Measurements from ENCODE around the gene ANKS3. TPM values are rescaled to one million over a fixed set of nuclear protein-coding genes. Genes with fewer than 3 reads are reported as not detected.
A peak's percentile ranks its signal among the peaks of the same experiment; 100 is the strongest.

Gene ANKS3
- total and polyA plus RNA-seq, 3 donors from 2014 or later: 18.6 to 40.6 (median 40.4) TPM

DNA sequence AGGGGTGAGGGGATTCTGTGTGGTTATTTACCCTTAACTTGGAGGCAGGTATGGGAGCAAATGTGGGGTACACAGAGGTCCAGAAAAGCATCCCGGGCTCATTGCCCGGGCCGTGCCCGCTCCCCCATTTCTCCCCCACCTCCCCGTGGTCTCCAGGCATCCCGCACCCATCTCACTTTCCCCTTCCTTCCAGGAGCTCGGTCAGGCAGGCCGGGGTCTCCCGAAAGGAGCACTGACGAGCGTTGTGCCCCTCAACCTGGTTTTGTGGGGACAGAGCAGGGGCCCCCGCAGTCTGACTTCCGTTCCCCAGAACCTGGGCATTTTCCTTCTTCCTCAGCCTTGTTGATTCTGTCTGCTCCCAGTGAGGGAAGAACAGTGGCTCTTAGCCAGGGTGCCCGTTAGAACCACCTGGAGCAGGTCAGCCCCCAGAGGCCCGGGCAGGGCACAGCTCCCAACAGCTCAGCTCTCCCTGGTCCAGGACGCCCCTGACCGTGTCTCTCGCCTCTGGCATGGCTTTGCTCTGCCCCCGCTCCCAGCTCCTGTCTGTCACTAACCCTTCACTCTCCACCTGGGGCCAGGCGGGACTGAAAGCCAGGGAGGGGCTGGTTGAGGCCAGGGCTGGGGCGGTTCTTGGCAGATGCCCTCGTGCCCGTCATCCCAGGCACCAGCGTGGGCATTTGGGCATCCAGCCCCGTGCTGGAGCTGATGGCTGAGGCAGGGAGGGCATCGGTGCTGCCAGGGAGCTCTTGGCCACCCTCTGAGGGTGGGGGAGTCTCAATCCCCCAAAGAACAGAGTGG, 53.2 kb downstream of the ANKS3 start:
- DNase-seq: no peak
- no peaks in the 10 kb centered on the region for H3K27me3 ChIP-seq
- H3K9me3 ChIP-seq: no peaks in the 10 kb centered on the region
- H3K4me3 ChIP-seq: no peak overlapping the region
- WGBS, 2 donors: 79 to 88% methylated on average over 15 to 26 of the region's 26 CpGs
- H3K36me3 ChIP-seq (ENCODE audit: low read depth, missing control alignments): no peaks in the 10 kb centered on the region
- TF ChIP-seq, protein P1, sequence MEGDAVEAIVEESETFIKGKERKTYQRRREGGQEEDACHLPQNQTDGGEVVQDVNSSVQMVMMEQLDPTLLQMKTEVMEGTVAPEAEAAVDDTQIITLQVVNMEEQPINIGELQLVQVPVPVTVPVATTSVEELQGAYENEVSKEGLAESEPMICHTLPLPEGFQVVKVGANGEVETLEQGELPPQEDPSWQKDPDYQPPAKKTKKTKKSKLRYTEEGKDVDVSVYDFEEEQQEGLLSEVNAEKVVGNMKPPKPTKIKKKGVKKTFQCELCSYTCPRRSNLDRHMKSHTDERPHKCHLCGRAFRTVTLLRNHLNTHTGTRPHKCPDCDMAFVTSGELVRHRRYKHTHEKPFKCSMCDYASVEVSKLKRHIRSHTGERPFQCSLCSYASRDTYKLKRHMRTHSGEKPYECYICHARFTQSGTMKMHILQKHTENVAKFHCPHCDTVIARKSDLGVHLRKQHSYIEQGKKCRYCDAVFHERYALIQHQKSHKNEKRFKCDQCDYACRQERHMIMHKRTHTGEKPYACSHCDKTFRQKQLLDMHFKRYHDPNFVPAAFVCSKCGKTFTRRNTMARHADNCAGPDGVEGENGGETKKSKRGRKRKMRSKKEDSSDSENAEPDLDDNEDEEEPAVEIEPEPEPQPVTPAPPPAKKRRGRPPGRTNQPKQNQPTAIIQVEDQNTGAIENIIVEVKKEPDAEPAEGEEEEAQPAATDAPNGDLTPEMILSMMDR (IDR thresholded peaks at IDR 0.05): no peak
- TF ChIP-seq POLR2A (IDR thresholded peaks at IDR 0.05): no peak
- H3K4me1 ChIP-seq: peaks cover 33% of the 10 kb centered on the region
- intact Hi-C loops (cut with DNase I; ENCODE audit: low total_unique reads): no loop called here
- peak overlapping the region; percentile 23 to 84 for H3K27ac ChIP-seq

DNA sequence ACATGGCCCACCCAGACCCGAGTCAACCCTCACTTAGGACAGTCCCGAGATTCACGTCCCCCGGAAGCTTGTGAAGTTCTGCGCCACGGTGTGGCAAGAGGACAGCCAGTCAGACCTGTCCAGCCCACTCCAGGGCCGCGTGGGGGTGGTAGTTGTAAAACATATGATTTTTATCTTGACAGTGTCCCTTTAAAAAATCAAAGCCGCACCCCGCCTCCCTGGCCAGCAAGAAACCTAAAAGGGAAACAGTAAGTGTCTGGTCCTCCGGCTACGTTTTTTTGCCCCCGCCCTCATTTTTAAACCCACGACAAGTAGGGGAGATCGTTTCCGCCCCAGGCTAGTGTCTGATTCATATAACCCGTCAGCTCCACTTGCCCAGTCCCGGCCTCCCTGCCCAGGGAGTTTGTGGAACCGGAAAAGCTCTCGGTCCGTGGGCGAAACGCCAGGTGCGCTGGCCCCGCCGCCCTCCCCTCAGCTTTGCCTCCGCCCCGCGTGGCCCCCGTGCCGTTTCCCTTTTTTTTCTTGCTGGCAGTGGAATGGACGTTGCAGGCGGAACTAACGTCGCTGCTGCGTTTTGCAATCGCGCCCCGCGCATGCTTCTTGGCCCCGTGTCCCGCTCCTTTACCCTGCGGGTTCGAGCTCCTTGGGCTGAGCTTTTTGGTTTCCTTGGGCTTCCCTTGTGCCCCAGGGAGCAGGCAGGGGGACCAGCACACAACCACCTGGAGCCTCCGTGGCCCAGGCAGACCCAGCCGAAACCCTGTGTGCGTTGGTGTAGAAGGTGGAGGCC, 54.0 kb downstream of the ANKS3 start:
- Histone ChIP-seq H3K4me3 (no peak overlapping the region), H3K9me3 (no peaks in the 10 kb centered on the region), H3K36me3 (ENCODE audit: low read depth, missing control alignments) (no peaks in the 10 kb centered on the region), H3K4me1 (peaks cover 33% of the 10 kb centered on the region), H3K27me3 (no peaks in the 10 kb centered on the region), H3K27ac (peak overlapping the region; percentile 23 to 84)
- TF ChIP-seq POLR2A (IDR thresholded peaks at IDR 0.05): no peak
- TF ChIP-seq, protein P1 (IDR thresholded peaks at IDR 0.05): no peak
- DNase-seq: peak; percentile 59
- intact Hi-C loops (cut with DNase I; ENCODE audit: low total_unique reads): no loop called here
- WGBS, 2 donors: 59 to 66% methylated on average over 44 to 47 of the region's 47 CpGs

DNA sequence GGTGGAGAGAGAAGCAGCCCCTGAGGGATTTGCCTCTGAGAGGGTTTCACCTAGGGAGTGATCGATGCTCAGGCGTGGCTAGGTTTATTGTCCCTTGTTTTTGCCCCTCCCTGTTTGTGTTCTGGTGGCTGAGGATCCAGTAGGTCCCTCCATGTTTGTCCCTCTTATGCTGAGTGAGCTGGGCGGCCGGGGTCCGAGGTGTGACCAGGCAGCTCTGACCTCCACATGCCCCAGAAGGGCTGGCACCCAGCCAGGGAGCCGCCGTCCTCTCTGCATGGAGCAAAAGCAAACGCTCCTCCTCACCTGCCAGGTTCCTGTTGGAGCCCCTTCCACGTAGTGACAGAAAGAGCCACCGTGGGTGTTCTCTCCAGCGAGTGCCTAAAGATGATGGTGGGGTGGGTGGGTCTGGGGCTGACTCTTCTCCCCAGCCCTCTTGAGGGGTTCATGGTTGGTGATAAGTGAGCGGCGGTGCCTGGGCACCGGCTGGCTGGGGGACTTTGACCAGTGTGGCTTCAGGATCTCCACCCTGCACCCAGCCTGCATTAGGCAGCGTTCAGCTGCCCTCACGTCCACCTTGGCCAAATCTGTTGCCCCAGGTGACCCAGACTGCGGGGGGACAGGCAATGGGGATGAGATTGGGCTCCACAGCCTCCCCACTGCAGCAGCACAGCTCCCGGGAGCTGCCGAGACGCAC, 54.8 kb downstream of the ANKS3 start:
- H3K36me3 ChIP-seq (ENCODE audit: low read depth, missing control alignments): no peaks in the 10 kb centered on the region
- no peak overlapping the region for H3K4me3 ChIP-seq
- TF ChIP-seq POLR2A (IDR thresholded peaks at IDR 0.05): no peak
- TF ChIP-seq, protein P1 (IDR thresholded peaks at IDR 0.05): no peak
- H3K27me3 ChIP-seq: no peaks in the 10 kb centered on the region
- no peaks in the 10 kb centered on the region for H3K9me3 ChIP-seq
- peak overlapping the region; percentile 23 to 84 for H3K27ac ChIP-seq
- H3K4me1 ChIP-seq: peaks cover 33% of the 10 kb centered on the region
- WGBS, 2 donors: 73 to 91% methylated on average over 6 to 18 of the region's 20 CpGs
- intact Hi-C loops (cut with DNase I; ENCODE audit: low total_unique reads): no loop called here
- DNase-seq: no peak

DNA sequence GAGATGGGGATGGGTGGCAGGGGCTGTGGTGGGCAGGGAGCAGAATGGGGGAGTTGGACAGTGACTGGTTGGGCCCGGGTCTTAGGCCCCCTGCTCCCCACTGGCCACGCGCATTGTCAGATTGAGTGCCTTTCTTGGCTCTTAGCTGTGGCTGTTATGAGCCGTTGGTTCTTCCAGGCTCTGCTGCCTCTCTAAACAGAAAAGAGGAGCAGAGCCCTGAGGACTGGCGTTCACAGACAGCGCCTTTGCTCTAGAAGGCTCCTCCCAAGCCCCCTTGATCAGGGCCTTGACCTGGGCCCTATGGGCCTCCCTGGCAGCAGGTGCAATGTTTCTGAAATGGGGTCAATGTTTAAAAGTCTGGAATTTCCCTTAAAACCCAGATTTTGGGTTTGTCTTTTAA, 55.5 kb downstream of the ANKS3 start:
- Histone ChIP-seq H3K4me3 (no peak overlapping the region), H3K27me3 (no peaks in the 10 kb centered on the region), H3K4me1 (peaks cover 33% of the 10 kb centered on the region), H3K27ac (no peak overlapping the region), H3K36me3 (ENCODE audit: low read depth, missing control alignments) (no peaks in the 10 kb centered on the region), H3K9me3 (no peaks in the 10 kb centered on the region)
- no peak for TF ChIP-seq POLR2A (IDR thresholded peaks at IDR 0.05)
- TF ChIP-seq, protein P1 (IDR thresholded peaks at IDR 0.05): no peak
- DNase-seq: no peak
- WGBS, 2 donors: 82 to 89% methylated on average over 6 of the region's 6 CpGs
- intact Hi-C loops (cut with DNase I; ENCODE audit: low total_unique reads): no loop called here
